GM12891 (cell line): Measurements from ENCODE around the gene RNU4-1.
"Not testable (repeated sequence)": the region's sequence is repeated elsewhere in the genome, so short reads cannot be mapped to it uniquely, and the experiment has no call there.

Source experiments
- POLR2A ChIP-seq: IDR thresholded peaks from 2 replicates; pipeline ENCODE4 v1.6.1; 2011; ENCODE audit warnings: low read depth, low read length, control low read depth
- POLR2AphosphoS5 ChIP-seq: IDR thresholded peaks from 2 replicates; pipeline ENCODE4 v1.6.1; 2011; ENCODE audit warnings: low read depth, low read length, control low read depth
- POU2F2 ChIP-seq: IDR thresholded peaks from 2 replicates; pipeline ENCODE4 v1.6.1; 2011; ENCODE audit warnings: low read depth, mild to moderate bottlenecking, control low read depth, low read length, moderate library complexity
- SPI1 ChIP-seq: IDR thresholded peaks from 2 replicates; pipeline ENCODE4 v1.6.1; 2011; ENCODE audit warnings: low read depth, low read length, control low read depth
- TAF1 ChIP-seq: IDR thresholded peaks from 2 replicates; pipeline ENCODE4 v1.6.1; 2011; ENCODE audit warnings: low read depth, low read length, control low read depth

DNA sequence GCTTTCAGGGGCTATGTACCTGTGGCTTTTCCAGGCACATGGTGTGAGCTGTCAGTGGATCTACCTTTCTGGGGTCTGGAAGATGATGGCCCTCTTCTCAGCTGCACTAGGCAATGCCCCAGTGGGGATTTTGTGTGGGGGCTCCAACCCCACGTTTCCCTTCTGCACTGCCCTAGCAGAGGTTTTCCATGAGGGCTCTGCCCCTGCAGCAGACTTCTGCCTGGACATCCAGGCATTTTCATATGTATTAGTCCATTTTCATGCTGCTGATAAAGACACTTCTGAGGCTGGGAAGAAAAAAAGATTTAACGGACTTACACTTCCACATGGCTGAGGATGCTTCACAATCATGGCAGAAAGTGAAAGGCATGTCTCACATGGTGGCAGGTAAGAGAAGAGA, 43.4 kb upstream of the RNU4-1 start:
- TF ChIP-seq POLR2A, TAF1, POU2F2, POLR2AphosphoS5, SPI1: not testable (repeated sequence)
